SIG-M5 treated with dmso at 0.1 percent for 504 hours (cell line): Measurements from ENCODE around the gene CD93.

ENCODE experiments used
- DNase-seq: peaks from one replicate; lab custom pipeline; 2025; ENCODE audit not compliant: unreplicated experiment; lab: John Stamatoyannopoulos, UW

Gene CD93

DNA sequence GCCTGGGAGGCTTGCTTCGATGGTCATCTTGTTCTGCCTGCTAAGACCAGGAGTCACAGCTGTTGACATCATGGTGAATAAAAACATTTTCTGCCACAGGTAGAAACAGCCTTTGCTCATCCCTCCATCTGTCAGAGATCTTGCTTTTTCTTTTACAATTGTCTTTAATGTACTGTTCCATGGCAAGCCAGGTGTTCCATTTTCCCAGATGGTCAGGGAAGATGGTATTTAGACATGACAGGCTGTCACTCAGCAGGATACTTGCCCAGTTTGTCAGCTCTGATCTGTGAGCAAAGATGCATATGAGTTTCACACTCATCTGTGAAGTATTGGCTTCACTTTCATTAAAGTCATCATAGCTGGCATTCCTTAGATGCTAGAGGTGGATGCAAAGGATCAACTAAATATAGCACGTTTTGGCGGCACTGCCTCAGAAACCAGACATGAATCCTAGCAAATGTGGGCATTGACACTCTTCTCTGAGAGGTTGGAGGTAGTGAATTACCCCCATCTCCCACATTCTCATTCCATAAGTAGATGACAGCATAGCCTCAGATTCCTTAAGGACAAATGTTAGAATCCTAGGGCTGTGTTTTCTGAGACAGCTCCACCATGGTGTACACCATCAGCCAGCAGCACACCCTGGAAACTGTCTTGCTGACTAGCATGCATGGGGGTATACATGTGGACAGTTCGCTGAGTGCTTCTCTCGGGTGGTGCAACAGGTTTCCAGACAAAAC lies 46.8 kb downstream of the CD93 start:
- no peak for DNase-seq

DNA sequence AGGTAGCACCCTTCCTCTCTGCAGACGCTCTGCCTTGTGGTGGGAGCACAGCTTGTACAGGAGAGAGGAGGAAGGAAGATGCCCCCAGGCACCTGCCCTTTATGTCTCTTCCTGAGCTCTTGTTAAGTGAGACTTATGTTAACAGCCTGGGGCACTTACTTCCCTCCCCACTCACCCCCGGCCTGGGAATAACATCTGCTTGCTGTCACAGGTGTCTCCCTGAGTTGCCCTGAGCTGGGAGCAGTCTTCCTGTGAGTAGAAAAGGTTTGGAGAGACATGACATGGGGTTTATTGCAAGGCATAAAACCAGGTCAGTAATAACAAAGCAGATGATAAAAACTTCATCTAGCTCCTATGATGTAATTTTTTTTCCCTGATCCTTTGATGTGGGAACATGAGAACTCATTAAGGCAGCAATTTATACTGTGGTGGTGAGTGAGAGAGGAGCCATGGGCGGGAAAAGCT lies 49.1 kb downstream of the CD93 start:
- DNase-seq: no peak

DNA sequence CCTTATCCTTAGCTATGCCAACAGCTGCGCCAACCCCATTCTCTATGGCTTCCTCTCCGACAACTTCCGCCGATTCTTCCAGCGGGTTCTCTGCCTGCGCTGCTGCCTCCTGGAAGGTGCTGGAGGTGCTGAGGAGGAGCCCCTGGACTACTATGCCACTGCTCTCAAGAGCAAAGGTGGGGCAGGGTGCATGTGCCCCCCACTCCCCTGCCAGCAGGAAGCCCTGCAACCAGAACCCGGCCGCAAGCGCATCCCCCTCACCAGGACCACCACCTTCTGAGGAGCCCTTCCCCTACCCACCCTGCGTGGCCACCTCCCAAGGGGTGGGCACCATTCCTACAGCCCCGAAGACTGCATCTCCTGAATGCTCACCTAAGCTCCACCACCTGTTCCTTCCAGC lies 49.8 kb downstream of the CD93 start:
- no peak for DNase-seq

DNA sequence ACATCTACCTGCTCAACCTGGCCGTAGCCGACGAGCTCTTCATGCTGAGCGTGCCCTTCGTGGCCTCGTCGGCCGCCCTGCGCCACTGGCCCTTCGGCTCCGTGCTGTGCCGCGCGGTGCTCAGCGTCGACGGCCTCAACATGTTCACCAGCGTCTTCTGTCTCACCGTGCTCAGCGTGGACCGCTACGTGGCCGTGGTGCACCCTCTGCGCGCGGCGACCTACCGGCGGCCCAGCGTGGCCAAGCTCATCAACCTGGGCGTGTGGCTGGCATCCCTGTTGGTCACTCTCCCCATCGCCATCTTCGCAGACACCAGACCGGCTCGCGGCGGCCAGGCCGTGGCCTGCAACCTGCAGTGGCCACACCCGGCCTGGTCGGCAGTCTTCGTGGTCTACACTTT lies 50.4 kb downstream of the CD93 start:
- DNase-seq: no peak

DNA sequence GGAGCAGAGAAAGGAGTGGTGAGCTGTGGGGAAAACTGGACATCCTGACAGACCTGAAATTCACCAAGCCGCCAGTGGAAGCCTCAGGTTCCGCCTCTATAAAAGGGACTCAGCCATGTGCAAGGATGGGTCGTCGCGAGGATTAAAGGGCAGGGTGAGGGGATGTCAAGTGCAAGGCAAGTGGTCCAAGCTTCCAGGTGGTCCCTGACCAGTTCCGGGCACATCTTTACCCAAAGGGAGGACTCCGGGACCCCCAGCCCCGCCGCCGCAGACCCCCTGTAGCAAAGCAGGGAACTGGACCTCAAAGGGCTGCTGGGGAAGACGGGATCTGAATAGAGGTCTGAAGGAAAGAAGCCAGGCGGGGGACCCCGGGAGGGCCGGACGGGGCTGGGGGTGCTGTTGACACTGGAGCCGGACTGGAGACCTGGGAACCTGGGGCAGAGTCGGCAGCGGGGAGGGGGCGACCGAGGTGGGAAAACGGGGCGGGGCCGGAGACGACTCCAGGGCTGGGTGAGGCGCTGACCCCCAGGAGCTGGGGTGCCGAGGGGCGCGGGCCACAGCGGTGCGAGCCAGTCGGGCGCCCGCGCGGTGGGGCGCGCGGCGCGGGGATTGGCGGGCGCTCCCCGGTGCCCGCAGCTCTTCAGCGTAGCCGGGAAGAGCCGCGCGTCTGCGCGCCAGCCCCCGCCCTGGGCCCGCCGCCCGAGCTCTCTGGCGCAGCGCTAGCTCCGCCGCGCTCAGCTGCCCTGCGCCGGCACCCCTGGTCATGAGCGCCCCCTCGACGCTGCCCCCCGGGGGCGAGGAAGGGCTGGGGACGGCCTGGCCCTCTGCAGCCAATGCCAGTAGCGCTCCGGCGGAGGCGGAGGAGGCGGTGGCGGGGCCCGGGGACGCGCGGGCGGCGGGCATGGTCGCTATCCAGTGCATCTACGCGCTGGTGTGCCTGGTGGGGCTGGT lies 51.1 kb downstream of the CD93 start, which contains the start of gene SSTR4:
TSS of gene SSTR4 (plus strand) at position 592 of the 951 bp plus-strand sequence. CDS start at position 764, 172 bp downstream.
- DNase-seq: no peak

DNA sequence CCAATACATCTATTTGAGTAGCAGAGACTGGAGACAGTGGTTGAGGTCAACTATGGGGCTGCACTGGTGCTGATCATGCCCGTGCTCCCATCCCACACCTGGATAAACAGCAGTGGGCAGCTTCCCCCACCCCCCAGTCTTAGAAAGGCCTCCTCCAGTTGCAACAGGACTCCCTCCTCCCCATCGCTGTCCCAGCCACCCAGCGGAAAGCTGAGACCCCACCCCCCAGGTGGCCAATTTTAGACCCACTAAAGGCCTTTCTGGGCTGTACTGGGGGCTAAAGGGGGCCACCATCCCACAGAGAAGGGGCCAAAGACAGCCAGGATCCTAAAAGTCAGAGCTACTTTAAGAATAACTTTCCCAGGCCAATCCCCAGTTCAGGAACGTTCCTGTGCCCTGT lies 52.2 kb downstream of the CD93 start:
- DNase-seq: no peak

DNA sequence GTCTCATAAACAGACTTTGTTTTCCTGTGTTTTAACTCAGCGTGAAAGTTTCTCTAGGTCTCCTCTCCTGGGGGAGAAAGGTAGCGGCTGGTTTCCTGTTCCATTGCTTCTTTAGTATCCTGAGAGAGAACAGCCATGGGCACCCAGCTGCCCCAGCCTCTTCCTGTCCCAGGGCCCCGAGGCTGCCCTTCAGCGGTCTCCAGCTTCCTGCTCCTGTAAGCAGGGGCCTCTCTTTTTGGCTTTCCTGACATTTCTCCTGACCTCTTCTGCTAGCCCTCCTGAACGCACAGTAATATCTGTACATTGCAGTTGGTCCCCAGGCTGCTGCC lies 53.4 kb downstream of the CD93 start:
- DNase-seq: no peak

DNA sequence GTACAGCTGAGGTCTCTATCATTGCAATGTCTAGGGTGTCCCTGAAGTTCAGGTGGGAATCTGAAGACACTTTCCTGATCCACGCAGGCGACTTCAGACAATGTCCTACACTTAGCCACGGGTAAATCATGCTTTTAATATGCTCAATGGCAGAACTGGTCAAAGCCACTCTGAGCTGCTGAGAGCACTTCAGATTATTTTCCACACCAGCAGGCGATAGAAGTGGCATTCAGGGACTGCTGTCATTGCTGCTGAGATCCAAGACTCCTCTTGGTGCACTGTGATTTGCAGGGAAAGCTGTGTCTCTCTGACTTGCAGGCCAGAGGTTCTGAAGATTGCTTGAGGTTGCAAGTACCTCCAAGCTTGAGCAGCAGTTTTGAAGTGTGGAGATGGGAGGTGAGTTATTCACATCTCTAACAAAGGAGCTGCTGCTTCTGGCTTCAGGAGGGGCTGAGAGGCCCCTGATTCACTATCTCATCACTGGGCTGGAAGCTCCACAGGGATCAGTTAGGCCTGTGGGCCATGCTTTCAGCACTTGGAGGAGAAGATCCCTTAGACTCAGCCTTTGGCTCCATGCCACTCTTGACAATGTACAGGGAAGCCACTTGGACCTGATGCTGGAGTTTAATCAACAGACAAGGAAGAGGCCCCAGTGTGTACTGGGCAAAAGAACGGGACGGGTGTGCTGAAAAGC lies 53.9 kb downstream of the CD93 start:
- no peak for DNase-seq

DNA sequence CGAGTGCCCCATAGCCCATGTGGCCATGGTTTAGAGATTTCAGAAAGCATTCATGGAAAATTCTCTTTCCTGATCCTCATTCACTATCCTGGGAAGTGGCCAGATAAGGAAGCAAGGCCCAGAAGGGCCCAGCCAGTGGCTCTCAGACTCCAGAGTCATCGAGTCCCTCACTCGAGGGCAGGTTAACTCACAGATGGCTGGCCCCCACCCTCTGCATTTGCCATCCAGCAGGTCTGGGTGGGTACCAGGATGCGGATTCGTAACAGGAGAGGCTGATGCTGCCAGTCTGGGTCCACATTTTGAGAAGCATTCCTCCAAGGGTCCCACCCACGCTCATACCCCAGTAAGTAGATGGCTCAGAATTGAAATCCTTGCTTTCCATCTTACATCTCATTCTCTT lies 54.8 kb downstream of the CD93 start:
- DNase-seq: no peak
